HCT116 (cell line): ENCODE data around the gene PRR5L.
A peak's percentile ranks its signal among the peaks of the same experiment; 100 is the strongest.

Source experiments
- CEBPB ChIP-seq: IDR thresholded peaks from 2 replicates; pipeline ENCODE4 v1.6.1; 2012; ENCODE audit warnings: low read depth
- EGR1 ChIP-seq: IDR thresholded peaks from 2 replicates; pipeline ENCODE4 v1.6.1; 2012; ENCODE audit warnings: low read depth
- ELF1 ChIP-seq: IDR thresholded peaks from 2 replicates; pipeline ENCODE4 v1.6.1; 2012; ENCODE audit warnings: low read depth, borderline replicate concordance
- EZH2 ChIP-seq: fragments of 200-600 bp; sonication (generic); IDR thresholded peaks from 2 replicates; pipeline ENCODE4 v1.6.1; 2017; ENCODE audit warnings: antibody characterized with exemption, mixed run types
- POLR2A ChIP-seq: IDR thresholded peaks from 2 replicates; pipeline ENCODE4 v1.7.0; 2011; ENCODE audit warnings: borderline replicate concordance; ENCODE audit not compliant: insufficient read depth, insufficient read length; ENCODE audit errors: extremely low read depth
- RAD21 ChIP-seq: IDR thresholded peaks from 2 replicates; pipeline ENCODE4 v1.6.1; 2012; ENCODE audit warnings: low read depth, mild to moderate bottlenecking
- SRF ChIP-seq: IDR thresholded peaks from 2 replicates; pipeline ENCODE4 v1.6.1; 2012; ENCODE audit warnings: low read depth
- YY1 ChIP-seq: IDR thresholded peaks from 2 replicates; pipeline ENCODE4 v1.6.1; 2011; ENCODE audit warnings: low read length, low read depth, moderate library complexity, mild to moderate bottlenecking; ENCODE audit not compliant: insufficient replicate concordance; ENCODE audit errors: extremely low read depth
- TF ChIP-seq, protein P1 (sequence below), 3 experiments: fragments of 200-600 bp in 1 of 3; sonication (generic) in 1 of 3; IDR thresholded peaks in 2 of 3; conservative IDR thresholded peaks in 1 of 3; 2 replicates each; pipeline ENCODE4 v1.5.1; 2012 to 2017; ENCODE audit warnings: low read depth in 2 of 3, low read length in 2 of 3, antibody characterized with exemption in 1 of 3, borderline replicate concordance in 1 of 3, control low read depth in 1 of 3, mild to moderate bottlenecking in 1 of 3, mixed read lengths in 1 of 3, mixed run types in 1 of 3, moderate library complexity in 1 of 3; ENCODE audit not compliant: insufficient read depth in 1 of 3
- TF ChIP-seq, protein P2 (sequence below): IDR thresholded peaks from 2 replicates; pipeline ENCODE4 v1.6.1; 2012

DNA sequence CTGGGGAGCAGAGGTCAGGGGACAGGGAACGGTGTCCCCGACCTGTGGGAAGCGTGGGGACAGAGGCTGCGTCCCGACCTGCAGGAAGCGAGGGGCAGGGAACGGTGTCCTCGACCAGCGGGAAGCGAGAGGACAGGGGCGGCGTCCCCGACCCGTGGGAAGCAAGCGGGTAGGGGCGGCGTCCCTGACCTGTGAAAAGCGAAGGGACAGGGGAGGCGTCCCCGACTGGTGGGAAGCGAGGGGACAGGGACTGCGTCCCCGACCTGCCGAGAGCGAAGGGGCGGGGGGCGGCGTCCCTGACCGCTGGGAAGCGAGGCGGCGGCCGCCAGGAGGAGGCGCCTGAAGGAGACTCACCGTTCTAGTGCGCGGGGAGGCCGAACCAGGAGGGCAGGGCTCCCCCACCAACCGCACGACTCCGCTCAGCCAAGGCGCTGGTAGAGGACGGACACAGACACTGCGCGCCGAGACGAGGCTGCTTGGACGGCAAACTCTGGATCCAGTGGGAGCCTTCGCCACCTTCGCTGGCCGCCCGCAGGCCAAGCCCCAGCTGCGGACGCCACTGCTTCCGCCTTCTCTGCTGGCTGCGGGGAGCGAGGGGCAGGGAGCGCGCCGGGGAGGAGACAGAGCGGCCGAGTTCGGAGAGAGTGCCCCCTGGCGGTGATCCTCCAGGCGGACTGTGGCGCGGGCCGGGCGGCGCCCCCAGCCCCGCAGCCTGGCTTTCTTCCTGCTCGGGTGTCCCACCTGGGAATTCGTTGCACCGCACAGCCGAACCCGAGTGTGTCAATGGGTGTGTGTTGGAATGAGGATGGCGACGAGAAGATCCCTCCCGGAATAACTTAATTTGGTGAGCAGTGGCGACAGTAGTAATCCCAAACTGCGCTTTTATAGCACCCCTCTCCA is 213.9 kb downstream of the PRR5L start, which contains the start of gene TRAF6:
- TF ChIP-seq EZH2, result no peak
- TF ChIP-seq CEBPB, result no peak
- TF ChIP-seq RAD21, result no peak
- peak; percentile 44 for TF ChIP-seq POLR2A
- TF ChIP-seq, protein P1, sequence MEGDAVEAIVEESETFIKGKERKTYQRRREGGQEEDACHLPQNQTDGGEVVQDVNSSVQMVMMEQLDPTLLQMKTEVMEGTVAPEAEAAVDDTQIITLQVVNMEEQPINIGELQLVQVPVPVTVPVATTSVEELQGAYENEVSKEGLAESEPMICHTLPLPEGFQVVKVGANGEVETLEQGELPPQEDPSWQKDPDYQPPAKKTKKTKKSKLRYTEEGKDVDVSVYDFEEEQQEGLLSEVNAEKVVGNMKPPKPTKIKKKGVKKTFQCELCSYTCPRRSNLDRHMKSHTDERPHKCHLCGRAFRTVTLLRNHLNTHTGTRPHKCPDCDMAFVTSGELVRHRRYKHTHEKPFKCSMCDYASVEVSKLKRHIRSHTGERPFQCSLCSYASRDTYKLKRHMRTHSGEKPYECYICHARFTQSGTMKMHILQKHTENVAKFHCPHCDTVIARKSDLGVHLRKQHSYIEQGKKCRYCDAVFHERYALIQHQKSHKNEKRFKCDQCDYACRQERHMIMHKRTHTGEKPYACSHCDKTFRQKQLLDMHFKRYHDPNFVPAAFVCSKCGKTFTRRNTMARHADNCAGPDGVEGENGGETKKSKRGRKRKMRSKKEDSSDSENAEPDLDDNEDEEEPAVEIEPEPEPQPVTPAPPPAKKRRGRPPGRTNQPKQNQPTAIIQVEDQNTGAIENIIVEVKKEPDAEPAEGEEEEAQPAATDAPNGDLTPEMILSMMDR (IDR thresholded peaks at IDR 0.05 in 2 of 3, conservative IDR thresholded peaks at IDR 0.05 in 1 of 3; ENCODE audit: borderline replicate concordance in 1 of 3, insufficient read depth in 1 of 3, low read depth in 2 of 3, low read length in 2 of 3), result peak; percentile 78 to 89 (median 82)
- peak; percentile 93 for TF ChIP-seq ELF1
- TF ChIP-seq SRF, result no peak
- TF ChIP-seq, protein P2, sequence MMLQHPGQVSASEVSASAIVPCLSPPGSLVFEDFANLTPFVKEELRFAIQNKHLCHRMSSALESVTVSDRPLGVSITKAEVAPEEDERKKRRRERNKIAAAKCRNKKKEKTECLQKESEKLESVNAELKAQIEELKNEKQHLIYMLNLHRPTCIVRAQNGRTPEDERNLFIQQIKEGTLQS, result no peak
- no peak for TF ChIP-seq EGR1
- TF ChIP-seq YY1, result peak; percentile 72
